GM19463 (cell line): ENCODE data around the gene POLR2J3.
"Not testable (repeated sequence)": the region's sequence is repeated elsewhere in the genome, so short reads cannot be mapped to it uniquely, and the experiment has no call there.

ENCODE experiments used
- ATAC-seq: cut with Tn5 transposase; IDR thresholded peaks from one replicate; pipeline ENCODE4 v1.9.1; 2021; ENCODE audit warnings: mild to moderate bottlenecking, moderate library complexity; ENCODE audit not compliant: unreplicated experiment

The POLR2J3 gene

GRCh38 chr7:102527182-102527581 is 45.2 kb downstream of the POLR2J3 start:
- ATAC-seq = not testable (repeated sequence)

- not testable (repeated sequence) for ATAC-seq
Observed at GRCh38 chr7:102524803-102525202, 47.6 kb downstream of the POLR2J3 start.

GRCh38 chr7:102520797-102521196 is 51.6 kb downstream of the POLR2J3 start:
- not testable (repeated sequence) for ATAC-seq

- ATAC-seq = peak; percentile 76
Observed at GRCh38 chr7:102517550-102518147, 54.7 kb downstream of the POLR2J3 start, which contains the start of gene RASA4B. Gene RASA4B, minus strand, starts transcription at chr7:102517777. Its CDS starts 67 bp downstream, at chr7:102517710.
